Activated T-helper 9 cell treated with anti-CD3 and anti-CD28 coated beads, Interleukin-2, amount 50 U/mL, for 16 hours (primary cell): Measurements from ENCODE around the gene HSPB6.

Experiments used
- DNase-seq: peaks from one replicate; pipeline ENCODE4 v3.0.0-alpha.2; 2020; ENCODE audit warnings: low read depth

HSPB6 gene

GRCh38 chr19:35746087-35746462 lies 10.8 kb downstream of the HSPB6 start:
- DNase-seq = no peak

- DNase-seq = peak; percentile 95
Observed at GRCh38 chr19:35745328-35746086, 11.3 kb downstream of the HSPB6 start, which contains the start of the genes PSENEN and U2AF1L4. PSENEN (plus strand) TSS chr19:35745651; CDS start chr19:35745931, 280 bp downstream. U2AF1L4 (minus strand) TSS chr19:35745418; CDS start chr19:35745391, 27 bp downstream.

GRCh38 chr19:35744430-35745327 lies 12.2 kb downstream of the HSPB6 start:
- peak; percentile 88 for DNase-seq

- DNase-seq = no peak
Observed at GRCh38 chr19:35743640-35744429, 13.0 kb downstream of the HSPB6 start.

- peak; percentile 59 for DNase-seq
Observed at GRCh38 chr19:35742121-35742724, 14.6 kb downstream of the HSPB6 start, which contains the start of gene IGFLR1. IGFLR1 (minus strand) TSS chr19:35742452; CDS start chr19:35741180, 1,272 bp downstream.

- no peak for DNase-seq
Observed at GRCh38 chr19:35741203-35741515, 15.7 kb downstream of the HSPB6 start.

- peak; percentile 92 for DNase-seq
Observed at GRCh38 chr19:35740423-35741202, 16.2 kb downstream of the HSPB6 start.

- no peak for DNase-seq
Observed at GRCh38 chr19:35740108-35740422, 16.8 kb downstream of the HSPB6 start.

- no peak for DNase-seq
Observed at GRCh38 chr19:35739275-35740107, 17.3 kb downstream of the HSPB6 start.

- no peak for DNase-seq
Observed at GRCh38 chr19:35738887-35739229, 18.0 kb downstream of the HSPB6 start.

- no peak for DNase-seq
Observed at GRCh38 chr19:35738021-35738886, 18.6 kb downstream of the HSPB6 start.

GRCh38 chr19:35736913-35737886 lies 19.6 kb downstream of the HSPB6 start:
- no peak for DNase-seq

GRCh38 chr19:35734889-35735288 lies 21.9 kb downstream of the HSPB6 start:
- no peak for DNase-seq

- no peak for DNase-seq
Observed at GRCh38 chr19:35734273-35734672, 22.6 kb downstream of the HSPB6 start.

GRCh38 chr19:35733180-35734125 lies 23.4 kb downstream of the HSPB6 start:
- DNase-seq = no peak

GRCh38 chr19:35732540-35733179 lies 24.2 kb downstream of the HSPB6 start:
- no peak for DNase-seq
